Omental fat pad (tissue), 4 donors: ENCODE results near the gene GJA3. TPM values are rescaled to one million over a fixed set of nuclear protein-coding genes. Genes with fewer than 3 reads are reported as not detected.

Experiments
- ATAC-seq: fragments of 150-250 bp; one replicate; pipeline ENCODE4 v1.9.1; 2016; ENCODE audit warnings: mild to moderate bottlenecking, moderate library complexity; ENCODE audit not compliant: low FRiP score
- DNase-seq: peaks from one replicate; pipeline ENCODE4 v3.0.0-alpha.2; 2019; ENCODE audit warnings: low spot score
- total RNA-seq, 4 donors: library from RNA; depleted of rRNA; stranded (reverse); fragments of >200 nt; gene quantifications; one replicate each; pipeline ENCODE4 v1.1.0, GENCODE V29; 2016
- TF ChIP-seq, protein P1 (sequence below), 3 donors: fragments of 450-650 bp; IDR thresholded peaks; one replicate each; pipeline ENCODE4 v1.5.1; 2016 to 2017; ENCODE audit warnings: antibody characterized with exemption in 3 of 3, mild to moderate bottlenecking in 3 of 3, moderate library complexity in 2 of 3

The GJA3 gene
- total RNA-seq, 4 donors from 2014 or later = 0.19 to 1.6 (median 0.60) TPM; not detected in 1

DNA sequence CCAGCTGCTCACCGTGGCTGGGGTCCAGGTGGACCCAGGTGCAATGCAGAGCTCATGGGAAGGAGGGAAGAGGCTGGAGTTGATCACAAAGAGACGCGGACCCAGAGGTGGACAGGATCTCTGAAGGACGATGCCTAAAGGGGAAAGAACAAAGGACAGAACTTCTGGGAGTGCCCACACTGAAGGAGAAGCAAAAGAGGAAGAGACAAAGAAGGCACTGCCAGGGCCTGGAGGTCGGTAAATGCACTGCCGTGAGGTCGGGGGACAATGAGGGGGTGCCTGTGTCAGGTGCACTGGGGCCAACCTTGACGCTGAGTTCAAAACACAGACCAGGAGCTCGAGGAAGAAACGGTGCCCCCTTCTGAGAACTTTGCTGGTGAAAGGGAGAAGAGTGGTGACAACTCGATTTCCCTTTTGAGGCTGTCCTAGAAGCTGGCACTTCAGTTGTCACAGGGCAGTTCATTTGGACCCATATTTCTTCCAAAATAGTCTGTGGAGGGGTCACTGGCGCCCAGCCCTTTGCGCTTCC lies 55.6 kb downstream of the GJA3 start:
- TF ChIP-seq, protein P1, sequence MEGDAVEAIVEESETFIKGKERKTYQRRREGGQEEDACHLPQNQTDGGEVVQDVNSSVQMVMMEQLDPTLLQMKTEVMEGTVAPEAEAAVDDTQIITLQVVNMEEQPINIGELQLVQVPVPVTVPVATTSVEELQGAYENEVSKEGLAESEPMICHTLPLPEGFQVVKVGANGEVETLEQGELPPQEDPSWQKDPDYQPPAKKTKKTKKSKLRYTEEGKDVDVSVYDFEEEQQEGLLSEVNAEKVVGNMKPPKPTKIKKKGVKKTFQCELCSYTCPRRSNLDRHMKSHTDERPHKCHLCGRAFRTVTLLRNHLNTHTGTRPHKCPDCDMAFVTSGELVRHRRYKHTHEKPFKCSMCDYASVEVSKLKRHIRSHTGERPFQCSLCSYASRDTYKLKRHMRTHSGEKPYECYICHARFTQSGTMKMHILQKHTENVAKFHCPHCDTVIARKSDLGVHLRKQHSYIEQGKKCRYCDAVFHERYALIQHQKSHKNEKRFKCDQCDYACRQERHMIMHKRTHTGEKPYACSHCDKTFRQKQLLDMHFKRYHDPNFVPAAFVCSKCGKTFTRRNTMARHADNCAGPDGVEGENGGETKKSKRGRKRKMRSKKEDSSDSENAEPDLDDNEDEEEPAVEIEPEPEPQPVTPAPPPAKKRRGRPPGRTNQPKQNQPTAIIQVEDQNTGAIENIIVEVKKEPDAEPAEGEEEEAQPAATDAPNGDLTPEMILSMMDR (IDR thresholded peaks at IDR 0.05) = no peak
- ATAC-seq = no peak

DNA sequence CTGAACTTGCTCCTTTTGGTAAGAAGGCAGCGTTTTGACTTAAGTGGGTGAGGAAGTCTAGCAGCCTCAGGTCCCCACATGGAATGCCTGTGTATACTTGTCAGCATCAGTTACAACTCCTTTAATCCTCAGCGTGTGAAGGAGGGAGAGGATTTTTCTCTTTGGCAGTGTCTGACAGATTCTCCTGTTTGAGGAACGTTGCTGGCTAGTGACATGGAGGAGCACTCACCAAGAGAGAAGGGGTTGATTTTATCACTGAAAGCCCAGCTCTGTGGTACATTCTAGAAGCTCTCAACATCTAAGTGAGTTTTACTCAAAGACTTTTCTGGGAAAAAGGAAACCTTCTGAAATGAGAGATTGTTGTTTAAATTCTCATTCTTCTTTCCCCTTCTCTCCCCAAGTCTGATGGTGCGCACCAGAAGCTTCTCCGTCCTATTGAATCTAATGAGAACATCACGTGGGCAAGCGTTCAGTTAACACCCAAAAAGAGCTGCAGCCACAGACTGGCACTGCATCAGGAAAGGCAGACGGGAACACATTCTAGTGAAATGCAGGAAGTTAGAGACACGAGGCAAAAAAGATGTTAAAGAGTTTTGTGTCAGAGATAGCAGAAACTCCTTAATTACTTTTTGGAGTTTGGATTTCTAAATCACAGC lies 58.2 kb downstream of the GJA3 start:
- TF ChIP-seq, protein P1 (IDR thresholded peaks at IDR 0.05) = no peak
- ATAC-seq = no peak
- DNase-seq = no peak

More for the DNA sequence above, 55.6 kb downstream of the GJA3 start:
- DNase-seq = no peak

DNA sequence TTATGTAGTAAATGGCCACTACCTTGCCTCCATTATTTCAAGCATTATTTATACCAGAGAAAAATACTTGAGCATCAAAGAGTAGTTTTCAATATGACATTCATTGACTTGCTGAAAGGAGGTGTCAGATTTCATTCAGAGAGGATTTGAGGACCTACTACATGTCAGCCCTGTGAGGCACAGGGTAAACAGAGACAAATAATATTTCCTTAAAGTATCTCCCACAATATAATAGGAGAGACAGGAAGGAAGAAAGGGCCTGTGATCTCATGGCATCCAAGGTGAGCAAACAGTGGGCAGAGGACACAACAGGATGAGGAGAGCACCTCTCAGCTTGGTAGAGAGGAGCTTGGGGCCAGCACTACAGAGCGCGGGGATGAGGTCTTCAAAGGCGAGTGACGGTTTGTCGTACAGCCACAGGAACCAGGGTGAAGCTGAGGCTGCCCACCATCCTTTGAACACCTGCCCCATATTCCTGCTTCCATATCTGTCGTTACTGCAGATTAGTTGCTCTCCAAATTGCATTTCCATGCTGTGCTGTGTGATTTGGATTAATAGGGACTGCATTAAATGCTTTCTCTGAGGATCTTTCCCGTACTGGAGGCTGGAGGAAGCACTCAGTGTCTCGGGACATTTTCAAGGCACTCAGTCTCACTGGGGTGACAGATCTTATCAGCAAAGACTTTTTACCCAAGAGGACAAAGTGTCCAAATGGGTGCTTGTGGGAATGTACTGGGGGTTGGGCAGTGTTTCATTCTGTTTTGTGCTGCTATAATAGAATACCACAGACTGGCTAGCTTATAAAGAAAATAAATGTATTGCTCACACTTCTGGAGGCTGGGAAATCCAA lies 59.2 kb downstream of the GJA3 start:
- DNase-seq (no peak), ATAC-seq (no peak)
- TF ChIP-seq, protein P1 (IDR thresholded peaks at IDR 0.05) = no peak

DNA sequence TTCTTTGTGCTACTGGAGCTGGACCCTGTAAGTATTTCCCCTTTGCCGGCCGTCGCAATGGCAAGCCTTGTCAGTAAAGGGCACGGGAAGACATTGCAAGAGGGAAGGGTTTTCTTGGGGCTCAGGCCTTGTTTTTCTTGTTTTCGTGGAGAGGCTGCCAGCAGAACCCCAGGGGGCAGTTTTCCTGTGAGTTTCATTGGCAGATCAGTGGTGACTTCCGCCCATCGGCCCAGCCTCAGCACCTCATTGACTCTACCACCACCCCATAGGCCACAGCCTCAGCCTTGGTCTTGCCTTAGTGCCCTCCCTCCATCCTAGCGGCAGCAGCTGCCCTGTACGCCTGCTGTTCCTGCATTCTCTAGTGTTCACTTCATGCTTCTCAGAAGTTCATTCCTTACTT lies 61.5 kb downstream of the GJA3 start:
- TF ChIP-seq, protein P1 (IDR thresholded peaks at IDR 0.05) = no peak
- DNase-seq (no peak), ATAC-seq (no peak)

DNA sequence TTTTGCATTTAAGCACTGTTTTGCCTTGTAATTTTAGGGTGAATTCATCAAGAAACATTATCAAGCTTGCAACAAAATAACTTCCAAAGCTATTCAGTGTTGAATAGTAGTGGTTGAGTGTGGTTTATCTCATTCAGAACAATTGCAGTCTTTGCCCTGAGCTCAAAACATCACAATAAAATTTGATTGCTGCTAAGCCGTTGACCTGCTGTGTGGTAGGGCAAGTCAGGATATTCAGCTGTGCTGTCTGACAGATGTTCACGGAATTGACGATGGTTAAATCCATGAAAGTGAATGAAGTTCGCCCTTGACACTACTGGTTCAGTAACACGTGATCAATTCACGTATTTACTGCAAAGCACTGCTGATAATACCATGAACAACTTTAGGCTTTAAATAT lies 66.9 kb downstream of the GJA3 start:
- no peak for ATAC-seq
- TF ChIP-seq, protein P1 (IDR thresholded peaks at IDR 0.05) = no peak

DNA sequence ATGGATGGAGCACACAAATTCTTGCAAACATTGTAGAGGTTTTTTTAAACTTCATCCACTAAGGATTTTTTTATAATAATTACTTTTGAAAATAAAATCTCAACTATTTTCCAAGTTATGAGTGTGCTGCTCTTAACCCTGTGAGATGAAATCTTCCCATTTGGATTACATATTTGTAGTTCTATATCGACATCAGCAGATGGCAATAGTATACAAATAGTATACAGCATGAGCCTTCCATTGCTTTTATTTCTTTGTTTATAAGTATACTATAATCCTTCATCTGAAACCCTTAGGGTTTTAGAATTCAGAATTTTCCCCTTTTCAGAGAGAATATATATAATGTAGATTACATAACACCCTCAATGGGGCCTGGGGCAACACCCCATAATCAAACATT lies 70.5 kb downstream of the GJA3 start:
- DNase-seq (no peak), ATAC-seq (no peak)
- TF ChIP-seq, protein P1 (IDR thresholded peaks at IDR 0.05) = no peak

More for the DNA sequence above, 66.9 kb downstream of the GJA3 start:
- DNase-seq = no peak

Other genes with a start within 250 kb of the GJA3 start
- 10 to 100 TPM; 42.2 to 67.8 (median 63.0) TPM for gene ZMYM2, start 202.3 kb downstream of the GJA3 start, total RNA-seq
- gene GJB2, start 31.9 kb upstream of the GJA3 start, total RNA-seq = 10 to 100 TPM in 1 of 4 donors, 1 to 10 TPM in 1, under 1 TPM in 1, not detected in 1; 0.63 to 13.5 (median 7.4) TPM
- gene GJB6, start 71.3 kb upstream of the GJA3 start, total RNA-seq = not detected